Kidney capillary endothelial cell (primary cell): ENCODE results near the gene THAP8.
"Not testable (repeated sequence)": the region's sequence is repeated elsewhere in the genome, so short reads cannot be mapped to it uniquely, and the experiment has no call there.

ENCODE experiments used
- DNase-seq: peaks from one replicate; pipeline ENCODE4 v3.0.0-alpha.2; 2018; ENCODE audit warnings: low spot score

The THAP8 gene

DNA sequence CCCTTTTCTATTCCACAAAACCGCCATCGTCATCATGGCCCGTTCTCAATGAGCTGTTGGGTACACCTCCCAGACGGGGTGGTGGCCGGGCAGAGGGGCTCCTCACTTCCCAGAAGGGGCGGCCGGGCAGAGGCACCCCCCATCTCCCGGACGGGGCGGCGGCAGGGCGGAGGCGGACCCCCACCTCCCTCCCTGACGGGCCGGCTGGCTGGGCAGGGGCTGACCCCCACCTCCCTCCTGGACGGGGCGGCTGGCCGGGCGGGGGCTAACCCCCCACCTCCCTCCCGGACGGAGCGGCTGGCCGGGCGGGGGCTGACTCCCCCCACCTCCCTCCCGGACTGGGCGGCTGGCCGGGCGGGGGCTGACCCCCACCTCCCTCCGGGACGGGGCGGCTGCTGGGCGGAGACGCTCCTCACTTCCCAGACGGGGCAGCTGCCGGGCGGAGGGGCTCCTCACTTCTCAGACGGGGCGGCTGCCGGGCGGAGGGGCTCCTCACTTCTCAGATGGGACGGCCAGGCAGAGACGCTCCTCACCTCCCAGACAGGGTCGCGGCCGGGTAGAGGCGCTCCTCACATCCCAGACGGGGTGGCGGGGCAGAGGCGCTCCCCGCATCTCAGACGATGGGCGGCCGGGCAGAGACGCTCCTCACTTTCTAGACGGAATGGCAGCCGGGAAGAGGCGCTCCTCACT is 14.9 kb upstream of the THAP8 start:
- not testable (repeated sequence) for DNase-seq

DNA sequence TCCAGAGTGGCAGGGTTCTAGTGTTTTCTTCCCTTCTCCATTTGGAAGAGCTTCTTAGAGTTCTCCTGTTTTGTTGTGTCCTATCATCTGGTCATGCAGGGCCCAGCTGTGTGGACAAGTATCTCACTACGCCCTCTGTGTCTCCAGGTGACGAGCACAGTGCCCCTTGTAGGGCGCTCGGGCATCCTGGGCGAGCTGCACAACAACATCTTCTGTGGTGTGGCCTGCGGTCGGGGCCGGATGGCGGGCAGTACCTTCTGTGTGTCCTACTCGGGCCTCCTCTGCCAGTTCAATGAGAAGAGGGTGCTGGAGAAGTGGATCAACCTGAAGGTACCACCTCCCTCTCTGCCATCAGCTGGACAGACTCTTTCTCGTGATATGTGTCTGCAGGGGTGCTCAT is 13.6 kb upstream of the THAP8 start:
- no peak for DNase-seq

DNA sequence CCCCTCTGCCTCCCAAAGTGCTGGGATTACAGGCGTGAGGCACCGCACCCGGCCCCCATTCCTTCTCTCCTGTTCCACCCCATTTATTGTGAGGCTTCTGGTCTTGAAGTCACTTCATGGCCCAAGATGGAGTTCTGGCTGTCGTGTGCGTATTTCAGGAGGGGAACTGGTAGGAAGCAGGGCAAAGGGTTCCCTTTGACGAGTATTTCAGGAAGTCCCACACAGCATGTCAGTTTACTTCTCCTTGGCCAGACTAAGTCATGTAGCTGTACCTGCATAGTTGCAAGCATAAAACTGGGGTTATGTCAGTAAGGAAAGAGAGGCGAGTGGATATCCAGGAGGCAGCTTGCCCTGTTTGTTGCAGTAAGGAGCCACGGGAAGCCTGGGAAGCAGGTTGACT is 10.7 kb upstream of the THAP8 start:
- no peak for DNase-seq

DNA sequence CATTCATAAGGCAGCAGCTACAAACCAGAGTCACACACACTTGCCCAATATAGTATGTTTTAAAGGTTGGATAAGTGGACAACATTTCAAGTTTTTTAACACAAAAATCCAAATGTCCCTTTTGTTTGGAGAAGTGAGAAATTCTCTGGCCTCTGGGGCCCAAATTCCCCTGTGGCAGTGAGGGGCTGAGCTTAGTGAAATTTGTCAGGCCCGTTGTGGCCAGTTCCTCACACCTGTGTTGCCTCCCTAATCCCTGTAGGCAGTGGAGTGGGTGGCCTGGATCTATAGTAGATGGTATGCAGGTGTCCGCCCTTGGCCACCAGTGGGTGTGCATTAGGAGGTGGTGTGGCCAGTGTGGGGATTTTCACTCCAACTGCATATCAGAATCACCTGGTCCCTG is 7.3 kb upstream of the THAP8 start:
- DNase-seq: no peak

DNA sequence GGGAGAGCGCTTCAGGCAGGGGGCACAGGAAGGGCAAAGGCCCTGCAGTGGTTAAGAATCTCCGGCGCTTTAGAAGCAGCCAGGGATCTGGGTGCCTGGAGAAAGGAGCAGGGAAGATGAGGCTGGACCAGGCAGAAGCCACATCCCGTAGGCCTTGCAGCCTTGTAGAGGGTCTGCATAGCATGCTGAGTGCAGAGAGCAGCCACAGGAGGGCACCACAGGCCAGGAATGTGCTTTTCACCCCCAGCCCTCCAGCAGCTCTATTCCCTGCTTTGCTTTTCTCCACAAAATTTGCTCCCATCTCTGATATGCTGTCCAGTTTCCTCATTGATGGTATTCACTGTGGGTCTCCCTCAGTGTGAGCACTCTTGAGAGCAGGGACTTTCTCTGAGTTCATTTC is 6.3 kb upstream of the THAP8 start:
- peak; percentile 41 for DNase-seq

DNA sequence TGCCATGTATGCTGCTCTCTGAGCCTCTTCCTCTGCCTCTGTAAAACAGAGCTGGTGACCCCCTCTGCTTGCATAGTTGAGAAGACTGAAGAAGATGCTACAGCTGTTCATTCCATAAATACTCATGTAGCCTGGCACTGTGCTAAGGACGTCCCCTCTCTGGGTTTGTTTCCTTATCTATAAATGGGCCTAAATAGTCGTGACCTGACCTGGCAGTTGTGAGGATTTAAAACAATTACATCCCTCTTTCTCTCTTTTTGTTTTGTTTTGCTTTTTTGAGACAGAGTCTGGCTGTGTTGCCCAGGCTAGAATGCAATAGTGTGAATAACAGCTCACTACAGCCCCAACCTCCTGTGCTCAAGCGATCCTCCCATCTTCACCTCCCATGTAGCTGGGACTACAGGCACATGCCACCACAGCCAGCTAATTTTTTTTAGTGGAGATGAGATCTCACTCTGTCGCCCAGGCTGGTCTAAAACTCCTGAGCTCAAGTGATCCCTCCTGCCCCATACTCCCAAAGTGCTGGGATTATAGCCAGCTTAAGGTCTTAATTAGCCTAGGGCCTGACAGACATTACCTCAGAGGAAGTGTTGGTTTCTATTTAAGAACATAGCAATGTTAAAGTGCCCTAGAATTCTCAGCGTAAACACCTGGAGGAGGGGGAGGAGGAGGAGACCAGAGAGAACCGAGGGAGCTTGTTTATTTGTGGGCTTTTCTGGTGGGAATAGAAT is 5.3 kb upstream of the THAP8 start:
- DNase-seq: no peak

DNA sequence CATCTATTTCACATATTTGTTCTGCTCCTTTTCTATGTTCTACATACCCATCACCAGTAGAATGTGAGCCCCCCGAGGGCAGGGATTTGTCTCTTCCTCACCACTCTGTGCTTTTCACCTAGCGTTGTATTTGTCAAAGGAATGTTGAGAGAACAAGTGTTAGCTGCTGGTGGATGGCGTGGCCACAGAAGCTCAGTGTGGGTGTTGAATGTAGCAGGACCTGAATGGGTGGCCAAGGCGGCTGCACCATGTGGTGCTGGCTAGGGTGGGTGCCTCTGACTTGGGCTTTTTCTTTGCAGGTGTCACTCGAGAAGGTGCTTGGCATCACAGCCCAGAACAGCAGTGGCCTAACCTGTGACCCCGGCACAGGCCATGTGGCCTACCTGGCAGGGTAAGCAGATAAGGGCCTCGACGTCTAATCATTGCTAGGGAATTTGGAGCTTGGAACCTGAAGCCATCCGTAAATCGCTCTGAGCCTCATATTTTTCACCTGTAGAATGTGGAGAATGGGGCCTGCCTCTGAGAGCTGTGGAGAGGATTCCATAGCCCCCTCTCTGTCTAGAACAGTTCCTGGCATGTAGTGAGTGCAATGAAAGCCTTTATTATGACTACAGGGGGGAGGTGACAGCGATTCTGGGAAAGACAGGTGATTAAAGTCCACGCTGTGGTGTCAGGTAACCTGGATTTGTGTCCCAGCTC is 4.5 kb upstream of the THAP8 start:
- no peak for DNase-seq

DNA sequence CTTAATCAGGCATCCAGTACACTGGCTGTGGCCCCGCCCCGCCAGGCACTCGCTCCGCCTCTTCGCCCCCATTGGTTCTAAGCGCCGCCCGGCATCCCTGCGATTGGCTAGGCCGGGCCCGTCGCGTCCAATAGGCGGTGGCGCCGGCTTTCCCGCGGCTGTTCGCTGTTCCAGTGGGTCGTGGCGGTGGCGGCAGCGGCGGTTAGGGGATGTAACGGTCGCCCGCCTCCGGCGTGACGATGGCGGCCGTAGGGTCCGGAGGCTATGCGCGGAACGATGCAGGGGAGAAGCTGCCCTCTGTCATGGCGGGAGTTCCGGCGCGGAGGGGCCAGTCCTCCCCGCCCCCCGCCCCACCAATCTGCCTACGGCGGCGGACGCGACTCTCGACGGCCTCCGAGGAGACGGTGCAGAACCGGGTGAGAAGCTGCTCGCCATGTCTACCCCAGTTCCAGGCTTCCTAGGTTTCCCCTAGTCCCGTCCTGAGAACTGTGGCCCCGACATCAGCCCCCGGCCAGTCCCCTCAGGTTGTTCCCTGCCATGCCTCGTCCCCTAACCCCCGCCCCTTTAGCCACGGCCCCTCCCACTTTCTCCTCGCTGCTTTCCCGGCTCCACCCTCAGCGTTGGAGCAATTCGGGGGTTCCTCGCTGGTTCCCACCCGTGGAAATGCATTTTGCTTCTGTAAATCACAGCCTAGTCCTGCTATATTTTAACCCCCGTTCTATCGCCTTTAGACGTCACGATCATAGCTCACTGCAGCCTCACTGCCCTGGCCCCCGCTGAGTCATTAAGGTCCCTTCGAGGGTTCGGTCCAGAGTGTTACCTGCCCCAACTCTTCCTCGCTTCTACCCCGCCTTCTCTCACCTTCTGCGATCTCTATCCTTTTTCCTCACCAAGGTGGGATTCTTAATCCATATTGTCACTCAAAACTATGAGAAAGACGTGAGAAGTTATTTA is 925 bp upstream of the THAP8 start, which contains the start of gene WDR62:
Gene WDR62, plus strand, starts transcription at position 165 of the 954 bp plus-strand sequence. Its CDS starts 75 bp downstream, at position 240.
- peak; percentile 21 for DNase-seq

DNA sequence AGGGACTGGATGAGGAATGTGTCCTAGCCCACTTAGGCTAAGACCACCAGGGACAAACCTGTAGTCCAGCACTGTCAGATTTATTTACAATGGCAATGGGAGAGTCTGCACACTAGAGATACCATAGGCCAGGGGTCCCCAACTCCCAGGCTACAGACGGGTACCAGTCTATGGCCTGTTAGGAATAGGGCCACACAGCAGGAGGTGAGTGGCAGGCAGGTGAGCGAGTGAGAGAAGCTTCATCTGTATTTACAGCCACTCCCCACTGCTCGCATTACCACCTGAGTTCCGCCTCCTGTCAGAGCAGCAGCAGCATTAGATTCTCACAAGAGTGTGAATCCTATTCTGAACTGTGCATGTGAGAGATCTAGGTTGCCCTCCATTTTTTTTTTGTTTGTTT is 2.4 kb downstream of the THAP8 start:
- DNase-seq: no peak

DNA sequence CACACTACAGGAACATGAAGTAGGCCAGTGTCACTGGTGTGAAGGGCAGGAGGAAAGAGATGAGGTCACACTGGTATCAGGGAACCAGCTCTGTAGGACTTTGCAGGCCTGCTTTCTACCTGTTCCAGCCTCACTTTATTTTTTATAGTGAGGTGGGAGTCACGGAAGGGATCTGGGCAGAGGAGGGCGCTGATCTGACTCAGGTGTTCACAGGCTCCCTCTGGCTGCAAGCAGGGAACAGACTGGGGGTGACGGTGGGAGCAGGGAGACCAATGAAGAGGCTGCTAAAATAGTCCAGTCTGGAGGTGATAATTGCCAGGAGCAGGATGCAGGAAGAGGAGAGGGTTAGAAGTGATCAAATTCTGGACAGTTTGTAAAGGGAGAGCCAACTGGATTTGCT is 2.8 kb downstream of the THAP8 start:
- no peak for DNase-seq

DNA sequence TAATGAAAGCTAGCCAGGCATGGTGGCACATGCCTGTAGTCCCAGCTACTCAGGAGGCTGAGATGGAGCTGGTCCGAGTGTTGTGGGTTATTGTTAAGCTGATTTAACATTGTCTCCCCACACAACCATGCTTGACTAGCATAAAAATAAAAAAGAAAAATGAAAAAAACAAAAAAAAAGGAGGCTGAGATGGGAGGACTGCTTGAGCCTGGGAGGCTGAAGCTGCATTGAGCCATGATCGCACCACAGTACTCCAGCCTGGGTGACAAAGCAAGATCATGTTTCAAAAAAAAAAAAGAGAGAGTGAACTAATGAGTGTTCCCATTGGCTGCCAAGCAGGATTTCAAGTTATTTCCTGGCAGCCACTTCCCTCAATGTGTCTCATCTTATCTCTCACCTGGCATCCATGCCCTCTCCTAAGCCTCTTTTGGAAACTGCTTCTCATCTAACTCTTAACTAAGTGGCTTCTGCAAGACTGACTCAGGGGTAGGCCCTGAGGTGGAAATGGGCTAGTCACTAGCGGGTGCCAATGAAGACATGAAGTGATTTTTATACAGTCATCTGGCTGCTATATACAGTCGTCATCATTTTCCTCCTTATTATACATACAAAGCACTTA is 4.9 kb downstream of the THAP8 start:
- DNase-seq: no peak

DNA sequence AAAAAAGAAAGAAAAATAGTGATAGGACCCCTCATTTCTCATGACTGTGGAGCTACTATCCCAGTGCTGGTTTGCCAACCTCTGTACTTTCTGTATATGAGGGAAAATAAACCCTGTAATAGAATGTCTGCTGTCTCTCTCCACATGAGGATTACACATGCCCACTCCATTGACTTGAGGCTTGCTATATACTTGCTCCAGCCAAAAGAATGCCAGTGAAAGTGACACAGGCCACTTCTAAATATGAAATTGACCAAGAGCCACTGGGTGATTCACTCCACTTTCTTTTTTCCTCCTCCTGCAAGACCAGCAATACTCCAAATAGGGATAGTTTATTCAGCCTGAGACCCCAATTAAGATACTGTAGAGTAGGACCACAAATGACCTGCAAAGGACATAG is 6.2 kb downstream of the THAP8 start:
- DNase-seq: no peak

DNA sequence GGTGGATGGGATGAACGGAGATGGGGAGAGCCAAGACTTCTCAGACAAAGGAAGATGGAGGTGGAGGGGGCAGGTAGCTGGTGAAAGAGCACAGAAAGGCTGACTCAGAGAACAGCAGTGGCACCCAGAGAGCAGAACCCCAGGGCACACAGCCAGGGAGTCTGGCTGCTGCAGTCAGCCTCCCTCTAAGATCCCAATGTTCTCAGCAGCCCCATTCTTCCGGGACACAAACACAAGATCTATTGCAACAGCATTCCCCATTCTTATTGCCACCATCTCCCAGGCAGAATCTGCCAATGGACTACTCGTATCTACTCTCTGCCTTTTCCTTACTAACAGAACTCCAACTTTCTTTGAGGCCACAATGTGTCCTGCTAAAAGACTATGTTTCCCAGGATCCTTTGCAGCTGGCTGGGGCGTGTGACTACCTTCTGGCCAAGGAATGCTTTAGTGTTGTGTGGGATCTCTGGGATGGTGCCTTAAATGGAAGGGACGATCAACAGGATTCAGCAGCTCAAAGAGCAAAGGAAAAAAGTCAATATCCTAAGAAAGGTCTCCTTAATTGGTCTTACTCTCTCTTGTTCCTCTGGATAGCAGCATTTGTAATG is 7.5 kb downstream of the THAP8 start:
- DNase-seq: no peak

DNA sequence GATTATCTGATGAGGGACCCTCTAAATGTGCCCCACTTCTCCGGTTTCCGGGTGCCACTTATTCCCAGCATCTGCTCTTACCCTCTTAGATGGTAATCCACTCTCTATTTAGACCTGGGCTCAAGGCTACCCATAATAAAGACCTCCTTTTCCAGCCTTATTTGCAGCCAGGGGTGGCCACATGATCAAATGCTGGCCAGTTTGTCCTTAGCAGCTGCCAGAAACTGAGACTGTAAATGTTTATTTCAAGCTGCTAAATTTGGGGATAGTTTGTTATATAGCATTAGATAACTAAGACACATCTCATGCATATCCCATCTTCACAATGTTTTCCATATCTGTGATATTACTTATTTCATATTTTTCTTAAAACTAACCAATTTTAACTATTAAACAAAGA is 10.1 kb downstream of the THAP8 start:
- no peak for DNase-seq

DNA sequence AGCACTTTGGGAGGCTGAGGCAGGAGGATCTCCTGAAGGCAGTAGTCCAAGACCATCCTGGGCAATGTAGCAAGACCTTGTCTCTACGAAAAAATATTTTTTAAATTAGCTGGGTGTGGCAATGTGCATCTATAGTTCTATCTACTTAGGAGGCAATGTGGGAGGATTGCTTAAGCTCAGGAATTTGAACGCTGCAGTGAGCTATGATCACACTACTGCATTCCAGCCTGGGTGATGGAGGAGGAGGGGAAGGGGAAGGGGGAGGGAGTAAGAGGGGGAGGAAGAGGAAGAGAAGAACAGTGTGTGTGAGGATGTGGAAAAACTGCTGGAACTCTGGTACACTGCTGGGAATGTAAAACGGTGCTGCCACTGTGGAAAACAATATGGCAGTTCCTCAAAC is 12.3 kb downstream of the THAP8 start:
- DNase-seq: no peak

DNA sequence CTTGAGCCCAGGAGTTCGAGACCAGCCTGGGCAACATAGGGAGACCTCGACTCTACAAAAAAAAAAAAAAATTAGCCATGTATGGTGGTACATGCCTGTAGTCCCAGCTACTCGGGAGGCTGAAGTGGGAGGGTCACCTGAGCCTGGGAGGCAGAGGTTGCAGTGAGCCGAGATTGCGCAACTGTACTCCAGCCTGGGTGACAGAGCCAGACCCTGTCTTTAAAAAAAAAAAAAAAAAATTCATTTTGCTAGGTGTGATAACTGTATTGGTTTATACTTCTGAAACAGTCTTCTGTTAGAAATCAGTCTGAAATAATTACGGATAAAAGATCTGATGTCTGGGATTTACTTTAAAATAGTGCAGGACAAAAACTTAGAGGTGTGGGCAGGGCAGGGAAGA is 13.0 kb downstream of the THAP8 start:
- DNase-seq: not testable (repeated sequence)

DNA sequence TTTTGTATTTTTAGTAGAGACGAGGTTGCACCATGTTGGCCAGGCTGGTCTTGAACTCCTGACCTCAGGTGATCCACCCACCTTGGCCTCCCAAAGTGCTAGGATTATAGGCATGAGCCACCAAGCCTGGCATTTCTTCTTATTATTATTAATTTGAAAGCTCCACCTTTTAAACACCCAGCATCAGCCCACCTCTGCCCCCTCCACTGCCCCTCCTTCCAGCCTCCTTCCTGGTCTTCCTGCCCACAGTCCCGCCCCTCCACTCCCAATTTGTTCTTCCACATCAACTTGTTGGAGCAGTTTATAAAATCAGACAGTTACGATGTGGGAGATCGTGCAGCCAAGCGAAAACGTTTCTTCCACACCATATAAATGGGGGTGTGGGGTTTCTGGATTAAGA is 13.6 kb downstream of the THAP8 start:
- DNase-seq: no peak

DNA sequence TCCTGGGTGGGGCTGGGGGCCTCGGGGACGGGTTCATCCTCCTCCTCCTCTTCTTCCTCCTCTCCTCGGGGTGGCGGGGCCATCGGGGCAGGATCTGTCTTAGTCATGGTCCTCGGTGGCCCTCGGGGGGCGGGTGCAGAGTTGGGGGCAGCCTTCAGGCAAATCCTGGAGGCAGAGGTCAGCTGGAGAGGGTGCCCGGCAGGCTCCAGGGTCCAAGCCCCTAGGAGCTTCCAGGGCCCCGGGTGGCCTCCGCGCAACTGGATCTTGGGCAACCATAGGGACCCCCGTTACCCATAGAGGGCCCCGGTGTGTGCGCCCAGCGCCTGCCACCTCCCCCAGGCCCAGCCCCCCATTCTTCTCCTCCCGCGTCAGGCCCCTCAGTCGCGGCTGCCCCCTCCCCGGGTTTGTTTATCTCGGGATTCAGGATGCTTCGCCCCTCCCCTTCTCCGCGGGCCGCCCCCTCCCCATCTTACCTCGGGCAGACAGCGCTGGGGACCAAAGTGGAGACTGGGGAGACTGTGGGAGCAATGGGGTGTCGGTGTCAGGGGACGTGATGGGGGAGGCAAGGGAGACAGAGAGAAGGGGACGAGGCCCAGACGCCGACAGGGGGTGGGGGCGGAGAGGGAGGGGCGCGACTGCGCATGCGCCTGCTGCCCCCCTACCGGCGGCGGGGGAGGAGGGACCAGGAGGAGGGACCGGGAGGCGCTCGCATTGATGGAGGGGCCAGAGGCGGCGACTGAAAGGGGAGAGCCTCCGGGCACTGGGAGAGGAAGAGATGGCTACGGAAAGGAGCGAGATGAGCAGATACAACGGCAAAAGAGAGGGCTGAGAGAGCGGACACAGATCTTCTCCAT is 21.6 kb downstream of the THAP8 start, which contains the start of gene CLIP3:
Gene CLIP3, minus strand, starts transcription at position 623 of the 854 bp plus-strand sequence. Its CDS starts 516 bp downstream, at position 107.
- peak; percentile 30 for DNase-seq

DNA sequence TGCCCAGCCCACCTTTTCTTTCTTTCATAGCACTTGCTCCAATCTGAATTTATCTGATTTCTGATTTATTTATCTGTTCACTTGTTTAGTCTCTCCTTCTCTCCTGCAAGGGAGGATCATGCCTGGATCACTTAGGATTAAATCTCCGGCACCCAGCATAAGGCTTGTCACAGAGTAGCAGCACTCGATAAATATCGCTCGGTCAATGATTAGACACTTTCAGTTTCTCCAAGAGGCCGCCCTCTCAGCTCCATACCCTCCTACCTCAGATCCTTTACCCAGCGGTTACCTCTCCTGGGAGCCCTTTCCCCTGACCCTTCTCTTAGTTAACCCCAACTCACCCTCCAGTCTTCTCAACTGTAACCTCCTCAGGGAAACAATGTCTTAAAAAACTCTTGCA is 22.8 kb downstream of the THAP8 start:
- no peak for DNase-seq
